GM13976 (cell line): Measurements from ENCODE around the gene CLDN8.

Experiments used
- DNase-seq: peaks from one replicate; pipeline ENCODE4 v3.0.0; 2012; ENCODE audit warnings: low spot score
- CTCF ChIP-seq: IDR thresholded peaks from 2 replicates; pipeline ENCODE4 v1.5.1; 2012; ENCODE audit warnings: borderline replicate concordance, mild to moderate bottlenecking; ENCODE audit not compliant: insufficient read depth; ENCODE audit errors: extremely low read depth, missing control alignments, control extremely low read depth
- in situ Hi-C: fragments of 300-500 bp; cut with MboI; formaldehyde crosslinking; loops from one replicate; pipeline ENCODE4 v1.12.0; 2022; ENCODE audit warnings: low sequenced_read_pairs, mixed read lengths, inconsistent platforms; ENCODE audit not compliant: unreplicated experiment

The CLDN8 gene

DNA sequence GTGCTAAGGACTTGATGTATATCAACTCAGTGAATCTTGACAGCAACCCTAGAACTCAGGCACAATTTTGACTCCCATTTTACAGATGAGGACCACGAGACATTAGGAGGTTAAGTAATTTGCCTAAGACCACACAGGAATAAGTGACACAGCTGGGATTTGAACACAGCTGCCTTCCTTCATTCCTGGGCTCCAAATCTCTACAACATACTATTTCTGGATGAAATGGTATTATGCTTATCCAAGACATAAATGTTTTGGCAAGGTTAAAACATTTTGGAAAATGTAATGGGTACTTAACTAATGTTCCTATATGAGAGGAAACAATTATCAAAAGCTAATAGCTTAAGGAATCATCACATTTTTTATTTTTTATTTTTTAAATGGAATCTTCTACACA lies 4.8 kb downstream of the CLDN8 start:
- no peak for TF ChIP-seq CTCF
- no peak for DNase-seq
- in situ Hi-C loops: no loop called here

DNA sequence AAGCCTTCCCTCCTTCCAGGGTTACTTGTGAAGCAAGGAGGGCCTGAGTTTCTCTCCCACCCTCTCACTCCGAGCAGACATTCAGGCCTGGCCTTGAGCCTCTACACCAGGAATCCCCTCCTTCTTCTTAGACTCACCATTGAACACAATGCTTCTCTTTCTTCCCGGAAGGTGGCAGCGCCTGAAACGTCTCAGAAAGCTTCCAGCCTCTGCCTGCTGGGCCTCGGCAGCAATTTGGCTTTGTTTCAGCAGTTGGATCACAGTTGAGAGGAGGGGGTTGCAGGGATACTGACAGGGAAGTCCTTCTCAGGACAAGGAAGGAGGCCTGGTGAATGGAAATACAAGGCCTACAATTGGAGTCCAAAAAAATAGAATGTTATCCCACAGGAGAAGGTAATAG lies 6.3 kb downstream of the CLDN8 start:
- TF ChIP-seq CTCF: no peak
- DNase-seq: no peak
- in situ Hi-C loops: no loop called here

GRCh38 chr21:30207252-30207579 lies 8.7 kb downstream of the CLDN8 start:
- TF ChIP-seq CTCF: no peak
- DNase-seq: no peak
- in situ Hi-C loops: no loop called here

- in situ Hi-C loops: no loop called here
- TF ChIP-seq CTCF: no peak
- DNase-seq: no peak
Measured at GRCh38 chr21:30206551-30207251, 9.2 kb downstream of the CLDN8 start.

DNA sequence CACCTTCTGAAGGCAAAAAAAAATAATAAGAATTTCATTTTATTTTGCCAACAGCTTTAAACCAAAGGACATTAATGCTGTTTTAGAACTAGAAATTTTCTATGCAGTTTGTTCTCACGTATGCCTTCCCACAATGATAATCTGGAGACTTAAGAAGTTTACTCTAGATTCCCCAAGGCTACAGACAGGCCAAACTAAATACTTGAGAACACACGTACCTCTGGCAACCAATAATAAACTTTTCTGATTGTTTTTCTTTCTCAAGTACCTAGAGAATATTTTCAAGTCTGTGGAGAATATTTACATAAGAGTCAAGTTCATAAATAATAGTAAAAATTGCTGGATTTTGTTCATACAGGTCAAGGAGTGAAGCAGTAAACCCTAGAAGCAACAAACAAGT lies 15.9 kb downstream of the CLDN8 start:
- in situ Hi-C loops: no loop called here
- no peak for TF ChIP-seq CTCF
- no peak for DNase-seq

DNA sequence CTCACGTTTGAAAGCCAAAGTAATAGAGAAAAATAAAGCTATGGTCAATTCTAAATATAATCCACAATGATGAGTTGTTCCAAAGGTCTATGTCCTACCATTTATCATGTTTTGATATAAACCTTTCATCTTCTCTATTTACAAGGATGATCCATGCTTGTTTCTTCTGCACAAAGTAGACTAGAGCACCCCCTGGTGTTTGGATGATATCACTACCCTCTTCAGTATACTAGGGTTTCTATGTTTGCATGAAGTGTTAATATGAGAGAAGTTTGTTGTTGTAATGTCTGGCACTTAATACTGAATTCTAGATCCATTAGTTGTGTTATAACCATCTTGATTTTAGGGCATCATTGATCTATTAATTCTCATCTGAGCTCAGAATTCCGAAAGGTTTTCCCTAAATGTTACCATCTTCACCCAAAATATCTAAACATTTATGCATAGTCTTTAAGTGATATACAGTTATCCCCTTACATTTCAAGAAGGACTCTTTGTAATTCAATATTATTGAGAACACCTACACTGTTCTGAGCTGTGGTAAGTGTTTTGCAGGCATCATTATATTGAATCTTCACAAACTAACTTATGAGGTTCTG lies 21.1 kb downstream of the CLDN8 start:
- TF ChIP-seq CTCF: no peak
- DNase-seq: no peak
- in situ Hi-C loops: no loop called here
